Neuronal stem cell (in vitro differentiated cells): ENCODE measurements around the gene MCTP1.

Source experiments
- DNase-seq: peaks from one replicate; pipeline ENCODE4 v3.0.0-alpha.2; 2013; ENCODE audit warnings: low spot score
- H2AFZ ChIP-seq: one replicate; pipeline ENCODE4 v1.6.1; 2013; ENCODE audit warnings: mild to moderate bottlenecking, low read length, inconsistent platforms
- H2AK5ac ChIP-seq: 2 replicates; pipeline ENCODE4 v1.6.1; 2013; ENCODE audit warnings: low read depth, mild to moderate bottlenecking, inconsistent platforms, low read length, moderate library complexity, mixed read lengths
- H2BK120ac ChIP-seq: 2 replicates; pipeline ENCODE4 v1.6.1; 2013; ENCODE audit warnings: low read depth, mild to moderate bottlenecking, inconsistent platforms, low read length, moderate library complexity, mixed read lengths
- H2BK12ac ChIP-seq: one replicate; pipeline ENCODE4 v1.6.1; 2013; ENCODE audit warnings: low read length, inconsistent platforms
- H2BK15ac ChIP-seq: 2 replicates; pipeline ENCODE4 v1.6.1; 2013; ENCODE audit warnings: mild to moderate bottlenecking, low read length, inconsistent platforms, mixed read lengths
- H2BK5ac ChIP-seq: one replicate; pipeline ENCODE4 v1.6.1; 2013; ENCODE audit warnings: inconsistent platforms, mild to moderate bottlenecking, low read length, moderate library complexity
- H3K14ac ChIP-seq: one replicate; pipeline ENCODE4 v1.6.1; 2013; ENCODE audit warnings: low read length, inconsistent platforms
- H3K18ac ChIP-seq: 2 replicates; pipeline ENCODE4 v1.6.1; 2013; ENCODE audit warnings: low read length, inconsistent platforms
- H3K23ac ChIP-seq: 2 replicates; pipeline ENCODE4 v1.6.1; 2013; ENCODE audit warnings: low read depth, mild to moderate bottlenecking, mixed read lengths, low read length, inconsistent platforms; ENCODE audit not compliant: poor library complexity
- H3K27ac ChIP-seq: replicated peaks from 3 replicates; pipeline ENCODE4 v1.5.1; 2013; ENCODE audit warnings: low read length, inconsistent platforms
- H3K27me3 ChIP-seq, 3 experiments: 2 replicates each; pipeline ENCODE4 v1.6.1; 2013; ENCODE audit warnings: low read length in 3 of 3, mild to moderate bottlenecking in 2 of 3, inconsistent platforms in 1 of 3, low read depth in 1 of 3, mixed read lengths in 1 of 3, moderate library complexity in 1 of 3; ENCODE audit not compliant: control insufficient read depth in 3 of 3, insufficient read depth in 3 of 3
- H3K36me3 ChIP-seq, 2 donors: replicated peaks in 1 of 2; 2 replicates each; pipeline ENCODE4 v1.6.1; 2013; ENCODE audit warnings: low read length in 2 of 2; ENCODE audit not compliant: control insufficient read depth in 2 of 2, insufficient read depth in 2 of 2
- H3K4ac ChIP-seq: 2 replicates; pipeline ENCODE4 v1.6.1; 2013; ENCODE audit warnings: inconsistent platforms, mild to moderate bottlenecking, low read length, moderate library complexity
- H3K4me1 ChIP-seq, 2 donors: 1 replicate in 1 of 2; 2 replicates in 1 of 2; pipeline ENCODE4 v1.6.1; 2013; ENCODE audit warnings: low read length in 2 of 2, low read depth in 1 of 2; ENCODE audit not compliant: control insufficient read depth in 2 of 2, insufficient read depth in 1 of 2
- H3K4me2 ChIP-seq: one replicate; pipeline ENCODE4 v1.6.1; 2013; ENCODE audit warnings: mild to moderate bottlenecking, low read length, inconsistent platforms; ENCODE audit not compliant: insufficient read depth, poor library complexity, severe bottlenecking
- H3K4me3 ChIP-seq, 2 donors: 2 replicates each; pipeline ENCODE4 v1.5.1; 2013; ENCODE audit warnings: low read length in 2 of 2, mild to moderate bottlenecking in 2 of 2, inconsistent platforms in 1 of 2, moderate library complexity in 1 of 2
- H3K79me1 ChIP-seq: one replicate; pipeline ENCODE4 v1.6.1; 2013; ENCODE audit warnings: low read depth, mild to moderate bottlenecking, inconsistent platforms, low read length, moderate library complexity
- H3K9ac ChIP-seq: one replicate; pipeline ENCODE4 v1.6.1; 2013; ENCODE audit warnings: mild to moderate bottlenecking, low read depth, low read length, inconsistent platforms; ENCODE audit not compliant: poor library complexity
- H3K9me3 ChIP-seq, 2 donors: replicated peaks in 1 of 2; 2 replicates each; pipeline versions ENCODE3 to v1.6.1; 2013; ENCODE audit warnings: low read length in 2 of 2, mild to moderate bottlenecking in 2 of 2, inconsistent platforms in 1 of 2, low read depth in 1 of 2, mixed read lengths in 1 of 2, moderate library complexity in 1 of 2; ENCODE audit not compliant: control insufficient read depth in 2 of 2, insufficient read depth in 1 of 2
- H4K8ac ChIP-seq: one replicate; pipeline ENCODE4 v1.6.1; 2013; ENCODE audit warnings: low read depth, mild to moderate bottlenecking, inconsistent platforms, low read length, moderate library complexity
- H4K91ac ChIP-seq: one replicate; pipeline ENCODE4 v1.6.1; 2013; ENCODE audit warnings: low read length, low read depth, mild to moderate bottlenecking, inconsistent platforms; ENCODE audit not compliant: poor library complexity
- WGBS, 2 donors: extraction: QIAGEN DNeasy Blood & Tissue Kit; methylation state at CpG; one replicate each; pipeline ENCODE4 v1.1.7; 2013; ENCODE audit warnings: missing lambda C conversion rate in 2 of 2, mixed read lengths in 1 of 2; ENCODE audit not compliant: insufficient read length in 2 of 2, insufficient replicate concordance in 1 of 2; ENCODE audit errors: extremely low coverage in 2 of 2; 5-methylcytosine and 5-hydroxymethylcytosine counted together

The MCTP1 gene

DNA sequence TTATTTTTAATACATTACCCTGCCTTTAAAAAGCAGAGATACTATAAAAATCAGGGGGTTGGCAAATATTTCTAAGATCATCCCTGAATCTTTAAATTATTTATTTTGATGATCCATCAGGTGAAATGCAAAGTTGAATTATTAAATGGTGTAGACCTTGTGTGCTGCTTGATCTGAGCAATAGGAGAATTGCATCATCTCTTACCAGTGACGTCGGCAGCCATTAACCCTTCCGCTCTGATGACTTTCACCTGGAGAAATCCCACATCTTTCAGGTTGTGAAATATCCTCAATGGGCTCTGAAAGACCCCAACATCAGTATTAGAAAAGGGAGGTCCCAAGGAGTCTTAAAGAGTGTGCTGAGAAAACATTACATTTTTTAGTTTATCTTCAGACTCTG lies 396.2 kb downstream of the MCTP1 start:
- H3K18ac ChIP-seq = no peak overlapping the region
- H2BK12ac ChIP-seq = no peak overlapping the region
- no peak overlapping the region for H2AK5ac ChIP-seq
- peaks cover 0 to 25% (median 0%) of the 10 kb centered on the region in 3 experiments for H3K27me3 ChIP-seq
- H4K91ac ChIP-seq = no peak overlapping the region
- H3K79me1 ChIP-seq = no peaks in the 10 kb centered on the region
- no peak overlapping the region for H3K23ac ChIP-seq
- no peak overlapping the region for H3K4me3 ChIP-seq
- H2AFZ ChIP-seq = no peak overlapping the region
- no peak overlapping the region for H4K8ac ChIP-seq
- no peak overlapping the region for H2BK15ac ChIP-seq
- H3K27ac ChIP-seq = no peak overlapping the region
- H2BK120ac ChIP-seq = no peak overlapping the region
- H3K9me3 ChIP-seq = no peaks in the 10 kb centered on the region
- H3K4me2 ChIP-seq = no peak overlapping the region
- H3K36me3 ChIP-seq = no peaks in the 10 kb centered on the region
- peaks cover 0 to 10% of the 10 kb centered on the region in 2 donors for H3K4me1 ChIP-seq
- WGBS, 2 donors = no CpG with 5 or more reads among the region's 3 CpGs
- H3K4ac ChIP-seq = no peak overlapping the region
- no peak overlapping the region for H3K9ac ChIP-seq
- no peak overlapping the region for H2BK5ac ChIP-seq
- no peak overlapping the region for H3K14ac ChIP-seq
- no peak for DNase-seq

DNA sequence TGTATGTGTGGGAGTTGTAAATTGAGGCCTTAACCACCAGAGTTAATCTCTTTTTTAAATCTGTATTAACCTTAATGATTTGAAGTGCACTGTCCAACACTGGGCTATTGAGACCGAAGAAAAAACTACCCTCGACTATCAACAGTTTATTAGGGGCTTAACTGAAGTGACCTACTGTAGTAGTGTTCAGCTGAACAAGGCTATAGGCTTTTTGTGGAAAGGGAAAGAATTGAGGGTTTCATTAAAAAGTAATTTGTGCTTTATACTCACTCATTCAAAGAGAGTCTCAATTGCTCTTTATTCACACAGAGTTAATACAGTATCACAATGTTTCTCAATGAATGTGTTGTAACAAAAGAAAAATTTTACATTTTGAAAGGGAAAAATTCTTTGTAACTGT lies 399.0 kb downstream of the MCTP1 start:
- no peak overlapping the region for H4K8ac ChIP-seq
- no peak overlapping the region for H3K4me3 ChIP-seq
- H3K4me2 ChIP-seq = no peak overlapping the region
- H3K23ac ChIP-seq = no peak overlapping the region
- H2BK5ac ChIP-seq = no peak overlapping the region
- no peak overlapping the region for H4K91ac ChIP-seq
- no peaks in the 10 kb centered on the region for H3K79me1 ChIP-seq
- peaks cover 0 to 9% of the 10 kb centered on the region in 2 donors for H3K4me1 ChIP-seq
- H2BK15ac ChIP-seq = no peak overlapping the region
- no peak overlapping the region for H2BK12ac ChIP-seq
- no peak overlapping the region for H3K14ac ChIP-seq
- peaks cover 0 to 52% (median 0%) of the 10 kb centered on the region in 3 experiments for H3K27me3 ChIP-seq
- no peak overlapping the region for H2AFZ ChIP-seq
- no peak overlapping the region for H3K9ac ChIP-seq
- no peak overlapping the region for H3K27ac ChIP-seq
- H2BK120ac ChIP-seq = no peak overlapping the region
- no peaks in the 10 kb centered on the region for H3K36me3 ChIP-seq
- no peak overlapping the region for H2AK5ac ChIP-seq
- no CpG with 5 or more reads among the region's 2 CpGs for WGBS, 2 donors
- no peak overlapping the region for H3K4ac ChIP-seq
- H3K18ac ChIP-seq = no peak overlapping the region
- DNase-seq = no peak
- H3K9me3 ChIP-seq = no peaks in the 10 kb centered on the region

DNA sequence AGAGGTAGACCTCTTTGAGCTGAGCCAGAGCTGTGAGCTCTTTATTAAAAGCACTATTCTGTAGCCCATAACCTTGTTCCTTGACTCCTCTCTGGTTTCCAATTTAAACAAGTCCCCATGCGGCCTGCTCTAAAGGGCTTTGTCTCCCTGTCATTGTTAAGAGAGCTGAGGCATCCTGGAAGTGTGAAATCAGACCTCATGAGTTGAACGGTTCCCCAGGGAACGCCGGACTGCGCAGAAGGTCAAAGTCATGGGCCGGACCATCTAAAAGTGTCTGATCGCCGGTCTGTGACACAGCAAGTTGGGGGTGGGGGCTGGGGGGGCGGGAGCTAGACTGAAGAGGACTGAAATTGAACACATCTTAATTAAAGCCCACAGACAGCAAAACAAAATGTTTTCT lies 400.6 kb downstream of the MCTP1 start:
- H3K36me3 ChIP-seq = no peaks in the 10 kb centered on the region
- no peak overlapping the region for H3K4ac ChIP-seq
- no peak overlapping the region for H2BK5ac ChIP-seq
- no CpG with 5 or more reads among the region's 9 CpGs for WGBS, 2 donors
- H4K8ac ChIP-seq = no peak overlapping the region
- no peak overlapping the region for H2BK12ac ChIP-seq
- peaks cover 0 to 9% of the 10 kb centered on the region in 2 donors for H3K4me1 ChIP-seq
- H4K91ac ChIP-seq = no peak overlapping the region
- no peak overlapping the region for H3K27ac ChIP-seq
- H2AK5ac ChIP-seq = no peak overlapping the region
- no peak overlapping the region for H2BK120ac ChIP-seq
- no peak overlapping the region for H2AFZ ChIP-seq
- H3K9ac ChIP-seq = no peak overlapping the region
- peaks cover 0 to 59% (median 0%) of the 10 kb centered on the region in 3 experiments for H3K27me3 ChIP-seq
- H2BK15ac ChIP-seq = no peak overlapping the region
- H3K4me3 ChIP-seq = no peak overlapping the region
- H3K79me1 ChIP-seq = no peaks in the 10 kb centered on the region
- no peak overlapping the region for H3K18ac ChIP-seq
- DNase-seq = no peak
- no peak overlapping the region for H3K14ac ChIP-seq
- H3K9me3 ChIP-seq = no peaks in the 10 kb centered on the region
- H3K4me2 ChIP-seq = no peak overlapping the region
- no peak overlapping the region for H3K23ac ChIP-seq

DNA sequence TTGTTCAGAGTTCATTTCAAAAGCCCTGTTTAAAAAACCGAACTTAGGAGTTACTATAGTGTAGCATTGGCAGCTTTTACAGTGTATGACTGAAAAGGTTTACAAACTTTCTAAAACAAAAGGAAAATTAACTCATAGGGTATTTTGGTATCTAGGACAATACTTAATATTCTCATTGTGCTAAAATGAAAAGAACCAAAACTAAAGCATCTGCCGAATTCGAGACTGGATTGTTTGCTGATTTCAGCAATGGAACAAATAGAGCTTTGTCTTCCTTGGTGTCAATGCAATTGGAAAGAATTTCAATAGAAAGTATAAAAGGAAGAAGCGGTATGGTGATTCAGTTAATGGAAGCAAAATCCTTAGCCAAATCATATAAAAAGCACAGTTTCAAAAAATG lies 412.4 kb downstream of the MCTP1 start:
- no CpG with 5 or more reads among the region's 4 CpGs for WGBS, 2 donors
- H3K4me1 ChIP-seq = peaks cover 3 to 20% of the 10 kb centered on the region in 2 donors

More for the DNA sequence above, 412.4 kb downstream of the MCTP1 start:
- Histone ChIP-seq H3K27me3 (peaks cover 0 to 3% (median 0%) of the 10 kb centered on the region in 3 experiments), H3K9ac (no peak overlapping the region), H3K14ac (no peak overlapping the region), H4K91ac (no peak overlapping the region), H2AFZ (no peak overlapping the region), H2AK5ac (no peak overlapping the region), H2BK120ac (no peak overlapping the region), H3K36me3 (no peaks in the 10 kb centered on the region), H3K9me3 (no peaks in the 10 kb centered on the region), H3K4ac (no peak overlapping the region), H2BK15ac (no peak overlapping the region), H4K8ac (no peak overlapping the region), H3K79me1 (no peaks in the 10 kb centered on the region), H3K27ac (no peak overlapping the region), H2BK12ac (no peak overlapping the region), H2BK5ac (no peak overlapping the region), H3K23ac (no peak overlapping the region), H3K4me2 (no peak overlapping the region), H3K4me3 (no peak overlapping the region), H3K18ac (no peak overlapping the region)
- no peak for DNase-seq
